Skin epidermis (tissue), 12 donors: ENCODE measurements around the gene USP53.
A peak's percentile ranks its signal among the peaks of the same experiment; 100 is the strongest.
"Not testable (repeated sequence)": the region's sequence is repeated elsewhere in the genome, so short reads cannot be mapped to it uniquely, and the experiment has no call there.

Experiments
- H3K27ac ChIP-seq, 21 experiments: fragments of 200-600 bp; sonication (generic) in 11 of 21; one replicate each; pipeline ENCODE4 v1.5.0; 2020; ENCODE audit warnings: mild to moderate bottlenecking in 3 of 21, inconsistent platforms in 2 of 21, moderate library complexity in 2 of 21
- H3K4me3 ChIP-seq, 7 experiments: fragments of 200-600 bp; sonication (generic) in 2 of 7; one replicate each; pipeline ENCODE4 v1.5.0; 2020; ENCODE audit warnings: inconsistent platforms in 2 of 7, mild to moderate bottlenecking in 2 of 7, moderate library complexity in 1 of 7

Gene USP53

GRCh38 chr4:119218093-119218492 lies 5.6 kb downstream of the USP53 start:
- no peak overlapping the region for H3K4me3 ChIP-seq
- H3K27ac ChIP-seq, result no peak overlapping the region

GRCh38 chr4:119221412-119221811 lies 8.9 kb downstream of the USP53 start:
- Histone ChIP-seq H3K27ac (no peak overlapping the region), H3K4me3 (no peak overlapping the region)

- Histone ChIP-seq H3K27ac (no peak overlapping the region), H3K4me3 (no peak overlapping the region)
Observed at GRCh38 chr4:119227690-119228089, 15.2 kb downstream of the USP53 start.

GRCh38 chr4:119228406-119228805 lies 15.9 kb downstream of the USP53 start:
- no peak overlapping the region for H3K27ac ChIP-seq
- no peak overlapping the region for H3K4me3 ChIP-seq

GRCh38 chr4:119229908-119230687 lies 17.6 kb downstream of the USP53 start:
- no peak overlapping the region for H3K4me3 ChIP-seq
- no peak overlapping the region for H3K27ac ChIP-seq

GRCh38 chr4:119231491-119231890 lies 19.0 kb downstream of the USP53 start:
- Histone ChIP-seq H3K4me3 (no peak overlapping the region), H3K27ac (peak overlapping the region in 2 of 21 experiments; percentile 4 to 43)

GRCh38 chr4:119232286-119232685 lies 19.8 kb downstream of the USP53 start:
- Histone ChIP-seq H3K4me3 (no peak overlapping the region), H3K27ac (no peak overlapping the region)

GRCh38 chr4:119233191-119233590 lies 20.7 kb downstream of the USP53 start:
- Histone ChIP-seq H3K4me3 (no peak overlapping the region), H3K27ac (peak overlapping the region in 1 of 21 experiments; percentile 41)

GRCh38 chr4:119233750-119234149 lies 21.2 kb downstream of the USP53 start:
- H3K4me3 ChIP-seq, result no peak overlapping the region
- H3K27ac ChIP-seq, result peak overlapping the region in 2 of 21 experiments; percentile 19 to 41

GRCh38 chr4:119237201-119237600 lies 24.7 kb downstream of the USP53 start:
- Histone ChIP-seq H3K4me3 (no peak overlapping the region), H3K27ac (no peak overlapping the region)

- Histone ChIP-seq H3K4me3 (no peak overlapping the region), H3K27ac (no peak overlapping the region)
Observed at GRCh38 chr4:119237642-119238041, 25.1 kb downstream of the USP53 start.

GRCh38 chr4:119238068-119238722 lies 25.7 kb downstream of the USP53 start:
- no peak overlapping the region for H3K4me3 ChIP-seq
- no peak overlapping the region for H3K27ac ChIP-seq

GRCh38 chr4:119240128-119240527 lies 27.6 kb downstream of the USP53 start:
- Histone ChIP-seq H3K4me3 (no peak overlapping the region), H3K27ac (no peak overlapping the region)

- Histone ChIP-seq H3K27ac (no peak overlapping the region), H3K4me3 (no peak overlapping the region)
Observed at GRCh38 chr4:119240568-119240967, 28.1 kb downstream of the USP53 start.

- Histone ChIP-seq H3K27ac (no peak overlapping the region), H3K4me3 (no peak overlapping the region)
Observed at GRCh38 chr4:119242417-119242816, 29.9 kb downstream of the USP53 start.

GRCh38 chr4:119243868-119244267 lies 31.4 kb downstream of the USP53 start:
- no peak overlapping the region for H3K4me3 ChIP-seq
- H3K27ac ChIP-seq, result no peak overlapping the region

- H3K27ac ChIP-seq, result peak overlapping the region in 1 of 21 experiments; percentile 28
- no peak overlapping the region for H3K4me3 ChIP-seq
Observed at GRCh38 chr4:119244344-119244743, 31.8 kb downstream of the USP53 start.

GRCh38 chr4:119244832-119245231 lies 32.3 kb downstream of the USP53 start:
- H3K27ac ChIP-seq, result peak overlapping the region in 2 of 21 experiments; percentile 17 to 28
- no peak overlapping the region for H3K4me3 ChIP-seq

- no peak overlapping the region for H3K4me3 ChIP-seq
Observed at GRCh38 chr4:119246177-119246733, 33.7 kb downstream of the USP53 start.

GRCh38 chr4:119251037-119251436 lies 38.5 kb downstream of the USP53 start:
- not testable (repeated sequence) for H3K27ac ChIP-seq, H3K4me3 ChIP-seq

More at GRCh38 chr4:119246177-119246733, 33.7 kb downstream of the USP53 start:
- H3K27ac ChIP-seq, result no peak overlapping the region

- H3K4me3 ChIP-seq, result not testable (repeated sequence)
Observed at GRCh38 chr4:119255223-119255622, 42.7 kb downstream of the USP53 start.

More at GRCh38 chr4:119255223-119255622, 42.7 kb downstream of the USP53 start:
- H3K27ac ChIP-seq, result not testable (repeated sequence)
